Right lobe of liver (tissue), 4 donors: Measurements from ENCODE around the gene TAS2R3.

Source experiments
- POLR2A ChIP-seq: fragments of 450-650 bp; IDR thresholded peaks from one replicate; pipeline ENCODE4 v1.6.1; 2017; ENCODE audit warnings: antibody characterized with exemption, mild to moderate bottlenecking
- TF ChIP-seq, protein P1 (sequence below), 4 donors: fragments of 200-600 bp in 3 of 4; fragments of 450-650 bp in 1 of 4; IDR thresholded peaks; one replicate each; pipeline versions ENCODE4 v1.5.1 to v1.8.0; 2016 to 2022; ENCODE audit warnings: antibody characterized with exemption in 4 of 4, mild to moderate bottlenecking in 2 of 4
- donor health status: DM: no; HTN: no; CAD: no.
- donor health status: DM: no; HTN: no; CAD: no.
- donor health status: DM: no; HTN: yes; CAD: no.

DNA sequence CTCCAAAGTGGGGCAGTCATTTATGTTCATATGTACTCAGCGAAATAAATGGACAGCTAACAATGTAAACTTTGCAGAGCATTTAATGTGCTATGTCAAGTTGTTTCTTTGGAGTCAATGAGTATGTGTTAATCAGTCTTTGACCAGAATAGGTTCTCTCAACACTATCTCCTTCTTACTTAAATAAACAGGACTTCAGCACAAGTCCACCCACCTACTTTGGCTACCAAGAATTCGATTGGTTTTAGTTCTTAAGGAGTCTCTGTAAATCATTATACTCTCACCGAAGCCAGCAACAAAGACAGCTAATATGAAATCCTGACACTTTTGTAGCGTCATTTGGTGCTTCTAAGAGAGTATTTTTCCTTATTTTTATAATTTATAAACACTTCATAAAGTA lies 48.9 kb upstream of the TAS2R3 start:
- TF ChIP-seq, protein P1, sequence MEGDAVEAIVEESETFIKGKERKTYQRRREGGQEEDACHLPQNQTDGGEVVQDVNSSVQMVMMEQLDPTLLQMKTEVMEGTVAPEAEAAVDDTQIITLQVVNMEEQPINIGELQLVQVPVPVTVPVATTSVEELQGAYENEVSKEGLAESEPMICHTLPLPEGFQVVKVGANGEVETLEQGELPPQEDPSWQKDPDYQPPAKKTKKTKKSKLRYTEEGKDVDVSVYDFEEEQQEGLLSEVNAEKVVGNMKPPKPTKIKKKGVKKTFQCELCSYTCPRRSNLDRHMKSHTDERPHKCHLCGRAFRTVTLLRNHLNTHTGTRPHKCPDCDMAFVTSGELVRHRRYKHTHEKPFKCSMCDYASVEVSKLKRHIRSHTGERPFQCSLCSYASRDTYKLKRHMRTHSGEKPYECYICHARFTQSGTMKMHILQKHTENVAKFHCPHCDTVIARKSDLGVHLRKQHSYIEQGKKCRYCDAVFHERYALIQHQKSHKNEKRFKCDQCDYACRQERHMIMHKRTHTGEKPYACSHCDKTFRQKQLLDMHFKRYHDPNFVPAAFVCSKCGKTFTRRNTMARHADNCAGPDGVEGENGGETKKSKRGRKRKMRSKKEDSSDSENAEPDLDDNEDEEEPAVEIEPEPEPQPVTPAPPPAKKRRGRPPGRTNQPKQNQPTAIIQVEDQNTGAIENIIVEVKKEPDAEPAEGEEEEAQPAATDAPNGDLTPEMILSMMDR (IDR thresholded peaks at IDR 0.05) = no peak
- no peak for TF ChIP-seq POLR2A
